Brain pericyte (primary cell): ENCODE results near the gene IGSF5.

Experiments
- DNase-seq: peaks from one replicate; pipeline ENCODE4 v3.0.0-alpha.2; 2012; ENCODE audit warnings: low read depth, low spot score

IGSF5 gene

GRCh38 chr21:39822042-39822441, 77.1 kb downstream of the IGSF5 start:
- DNase-seq, result no peak

GRCh38 chr21:39825250-39825649, 80.3 kb downstream of the IGSF5 start:
- no peak for DNase-seq

GRCh38 chr21:39834543-39834942, 89.6 kb downstream of the IGSF5 start:
- no peak for DNase-seq

GRCh38 chr21:39837861-39838359, 92.9 kb downstream of the IGSF5 start:
- DNase-seq, result no peak

- DNase-seq, result no peak
Observed at GRCh38 chr21:39840373-39841097, 95.6 kb downstream of the IGSF5 start.

GRCh38 chr21:39842741-39843459, 97.9 kb downstream of the IGSF5 start:
- DNase-seq, result no peak

- DNase-seq, result no peak
Observed at GRCh38 chr21:39843483-39843882, 98.5 kb downstream of the IGSF5 start.

- DNase-seq, result no peak
Observed at GRCh38 chr21:39843916-39844315, 98.9 kb downstream of the IGSF5 start.

GRCh38 chr21:39845571-39846130, 100.7 kb downstream of the IGSF5 start:
- DNase-seq, result no peak

GRCh38 chr21:39847877-39848276, 102.9 kb downstream of the IGSF5 start:
- DNase-seq, result no peak

- DNase-seq, result no peak
Observed at GRCh38 chr21:39849014-39849655, 104.2 kb downstream of the IGSF5 start.

GRCh38 chr21:39850333-39850732, 105.3 kb downstream of the IGSF5 start:
- DNase-seq, result no peak

GRCh38 chr21:39851002-39851618, 106.1 kb downstream of the IGSF5 start:
- no peak for DNase-seq
